Suprapubic skin (tissue), 3 donors: ENCODE data around the gene MAPK11.

Source experiments
- EP300 ChIP-seq: sonication (generic); formaldehyde crosslinking; IDR thresholded peaks from one replicate; pipeline ENCODE4 v1.6.1; 2017; ENCODE audit warnings: antibody characterized with exemption
- POLR2A ChIP-seq, 2 donors: fragments of 450-650 bp; IDR thresholded peaks; one replicate each; pipeline ENCODE4 v1.6.1; 2017; ENCODE audit warnings: antibody characterized with exemption in 2 of 2, mild to moderate bottlenecking in 2 of 2, moderate library complexity in 2 of 2
- TF ChIP-seq, protein P1 (sequence below), 2 donors: fragments of 200-600 bp in 1 of 2; fragments of 450-650 bp in 1 of 2; sonication (generic) in 1 of 2; IDR thresholded peaks; one replicate each; pipeline ENCODE4 v1.5.1; 2016 to 2019; ENCODE audit warnings: antibody characterized with exemption in 2 of 2, mild to moderate bottlenecking in 1 of 2, moderate library complexity in 1 of 2

GRCh38 chr22:50286275-50286674 lies 16.1 kb upstream of the MAPK11 start:
- no peak for TF ChIP-seq POLR2A (IDR thresholded peaks at IDR 0.05)
- TF ChIP-seq, protein P1, sequence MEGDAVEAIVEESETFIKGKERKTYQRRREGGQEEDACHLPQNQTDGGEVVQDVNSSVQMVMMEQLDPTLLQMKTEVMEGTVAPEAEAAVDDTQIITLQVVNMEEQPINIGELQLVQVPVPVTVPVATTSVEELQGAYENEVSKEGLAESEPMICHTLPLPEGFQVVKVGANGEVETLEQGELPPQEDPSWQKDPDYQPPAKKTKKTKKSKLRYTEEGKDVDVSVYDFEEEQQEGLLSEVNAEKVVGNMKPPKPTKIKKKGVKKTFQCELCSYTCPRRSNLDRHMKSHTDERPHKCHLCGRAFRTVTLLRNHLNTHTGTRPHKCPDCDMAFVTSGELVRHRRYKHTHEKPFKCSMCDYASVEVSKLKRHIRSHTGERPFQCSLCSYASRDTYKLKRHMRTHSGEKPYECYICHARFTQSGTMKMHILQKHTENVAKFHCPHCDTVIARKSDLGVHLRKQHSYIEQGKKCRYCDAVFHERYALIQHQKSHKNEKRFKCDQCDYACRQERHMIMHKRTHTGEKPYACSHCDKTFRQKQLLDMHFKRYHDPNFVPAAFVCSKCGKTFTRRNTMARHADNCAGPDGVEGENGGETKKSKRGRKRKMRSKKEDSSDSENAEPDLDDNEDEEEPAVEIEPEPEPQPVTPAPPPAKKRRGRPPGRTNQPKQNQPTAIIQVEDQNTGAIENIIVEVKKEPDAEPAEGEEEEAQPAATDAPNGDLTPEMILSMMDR (IDR thresholded peaks at IDR 0.05) = no peak
- no peak for TF ChIP-seq EP300
